Nephron (organoid): ENCODE results near the gene UGT1A3.

ENCODE experiments used
- H3K27ac Mint-ChIP-seq, 3 experiments: 2 replicates each; pipeline ENCODE4 v1.8.0; 2020; ENCODE audit warnings: mixed read lengths in 3 of 3, mild to moderate bottlenecking in 2 of 3, moderate library complexity in 1 of 3
- H3K27me3 Mint-ChIP-seq: 2 replicates; pipeline ENCODE4 v1.8.0; 2021; ENCODE audit warnings: low read depth, mild to moderate bottlenecking, moderate library complexity, mixed read lengths
- H3K36me3 Mint-ChIP-seq: 2 replicates; pipeline ENCODE4 v1.8.0; 2020; ENCODE audit warnings: low read depth, mixed read lengths
- H3K4me1 Mint-ChIP-seq: 2 replicates; pipeline ENCODE4 v1.8.0; 2020; ENCODE audit warnings: mixed read lengths
- H3K4me3 Mint-ChIP-seq, 3 experiments: 2 replicates each; pipeline ENCODE4 v1.8.0; 2020; ENCODE audit warnings: mild to moderate bottlenecking in 3 of 3, mixed read lengths in 3 of 3, moderate library complexity in 2 of 3
- H3K9me3 Mint-ChIP-seq: 2 replicates; pipeline ENCODE4 v1.8.0; 2020; ENCODE audit warnings: mixed read lengths
- TF ChIP-seq, protein P1 (sequence below), 3 experiments: fragments of 200-600 bp; sonication (generic); IDR thresholded peaks; one replicate each; pipeline ENCODE4 v1.5.0; 2021; ENCODE audit warnings: antibody characterized with exemption in 3 of 3; ENCODE audit not compliant: unreplicated experiment in 3 of 3

The UGT1A3 gene

DNA sequence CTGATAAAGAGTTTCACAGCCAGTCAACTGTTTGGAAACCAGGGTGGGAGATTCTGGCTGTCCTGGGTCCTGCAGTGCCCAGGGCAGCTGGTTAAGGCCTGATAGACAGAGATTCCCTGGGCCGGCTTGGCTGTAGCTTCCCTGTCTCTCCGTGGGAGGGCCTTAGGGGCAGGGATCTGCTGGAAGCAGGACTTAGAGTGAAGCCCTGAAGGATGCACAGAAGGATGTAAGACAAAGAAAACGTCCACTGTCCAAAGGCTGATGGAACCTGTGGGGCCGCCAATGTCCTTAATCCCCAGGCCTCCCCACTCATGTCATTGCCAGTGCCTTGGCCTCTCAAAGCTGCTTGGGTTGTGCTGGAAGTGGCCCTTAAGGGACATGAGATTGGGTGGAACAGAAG lies 82.2 kb downstream of the UGT1A3 start:
- Mint-ChIP-seq H3K4me1 (no peaks in the 10 kb centered on the region), H3K9me3 (no peaks in the 10 kb centered on the region), H3K4me3 (no peak overlapping the region), H3K27me3 (peaks cover 21% of the 10 kb centered on the region), H3K27ac (no peak overlapping the region), H3K36me3 (no peaks in the 10 kb centered on the region)
- TF ChIP-seq, protein P1, sequence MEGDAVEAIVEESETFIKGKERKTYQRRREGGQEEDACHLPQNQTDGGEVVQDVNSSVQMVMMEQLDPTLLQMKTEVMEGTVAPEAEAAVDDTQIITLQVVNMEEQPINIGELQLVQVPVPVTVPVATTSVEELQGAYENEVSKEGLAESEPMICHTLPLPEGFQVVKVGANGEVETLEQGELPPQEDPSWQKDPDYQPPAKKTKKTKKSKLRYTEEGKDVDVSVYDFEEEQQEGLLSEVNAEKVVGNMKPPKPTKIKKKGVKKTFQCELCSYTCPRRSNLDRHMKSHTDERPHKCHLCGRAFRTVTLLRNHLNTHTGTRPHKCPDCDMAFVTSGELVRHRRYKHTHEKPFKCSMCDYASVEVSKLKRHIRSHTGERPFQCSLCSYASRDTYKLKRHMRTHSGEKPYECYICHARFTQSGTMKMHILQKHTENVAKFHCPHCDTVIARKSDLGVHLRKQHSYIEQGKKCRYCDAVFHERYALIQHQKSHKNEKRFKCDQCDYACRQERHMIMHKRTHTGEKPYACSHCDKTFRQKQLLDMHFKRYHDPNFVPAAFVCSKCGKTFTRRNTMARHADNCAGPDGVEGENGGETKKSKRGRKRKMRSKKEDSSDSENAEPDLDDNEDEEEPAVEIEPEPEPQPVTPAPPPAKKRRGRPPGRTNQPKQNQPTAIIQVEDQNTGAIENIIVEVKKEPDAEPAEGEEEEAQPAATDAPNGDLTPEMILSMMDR (IDR thresholded peaks at IDR 0.05; ENCODE audit: unreplicated experiment in 3 of 3) = no peak

DNA sequence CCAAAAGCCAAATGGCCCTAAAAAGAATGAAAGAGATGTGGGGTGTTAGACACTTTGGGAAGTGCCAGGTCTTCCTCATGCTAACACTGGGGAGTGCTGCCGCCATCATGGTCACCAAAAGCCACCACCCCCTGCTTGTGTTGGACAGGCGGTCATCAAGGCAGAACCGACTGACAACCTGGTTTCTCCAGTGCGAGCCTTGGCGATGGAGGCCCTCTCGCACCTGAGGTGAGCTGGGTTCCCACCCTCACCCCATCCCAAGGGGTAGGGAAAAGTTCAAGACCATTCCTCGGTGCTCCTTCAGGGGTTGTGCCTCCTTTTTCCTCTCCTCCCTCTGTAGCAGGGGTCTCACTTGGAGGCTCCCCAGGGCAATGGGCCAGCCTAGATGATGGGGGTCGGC lies 82.9 kb downstream of the UGT1A3 start:
- Mint-ChIP-seq H3K27me3 (peaks cover 25% of the 10 kb centered on the region), H3K4me3 (no peak overlapping the region), H3K36me3 (no peaks in the 10 kb centered on the region), H3K4me1 (no peaks in the 10 kb centered on the region), H3K9me3 (no peaks in the 10 kb centered on the region), H3K27ac (no peak overlapping the region)
- TF ChIP-seq, protein P1 (IDR thresholded peaks at IDR 0.05; ENCODE audit: unreplicated experiment in 3 of 3) = no peak

DNA sequence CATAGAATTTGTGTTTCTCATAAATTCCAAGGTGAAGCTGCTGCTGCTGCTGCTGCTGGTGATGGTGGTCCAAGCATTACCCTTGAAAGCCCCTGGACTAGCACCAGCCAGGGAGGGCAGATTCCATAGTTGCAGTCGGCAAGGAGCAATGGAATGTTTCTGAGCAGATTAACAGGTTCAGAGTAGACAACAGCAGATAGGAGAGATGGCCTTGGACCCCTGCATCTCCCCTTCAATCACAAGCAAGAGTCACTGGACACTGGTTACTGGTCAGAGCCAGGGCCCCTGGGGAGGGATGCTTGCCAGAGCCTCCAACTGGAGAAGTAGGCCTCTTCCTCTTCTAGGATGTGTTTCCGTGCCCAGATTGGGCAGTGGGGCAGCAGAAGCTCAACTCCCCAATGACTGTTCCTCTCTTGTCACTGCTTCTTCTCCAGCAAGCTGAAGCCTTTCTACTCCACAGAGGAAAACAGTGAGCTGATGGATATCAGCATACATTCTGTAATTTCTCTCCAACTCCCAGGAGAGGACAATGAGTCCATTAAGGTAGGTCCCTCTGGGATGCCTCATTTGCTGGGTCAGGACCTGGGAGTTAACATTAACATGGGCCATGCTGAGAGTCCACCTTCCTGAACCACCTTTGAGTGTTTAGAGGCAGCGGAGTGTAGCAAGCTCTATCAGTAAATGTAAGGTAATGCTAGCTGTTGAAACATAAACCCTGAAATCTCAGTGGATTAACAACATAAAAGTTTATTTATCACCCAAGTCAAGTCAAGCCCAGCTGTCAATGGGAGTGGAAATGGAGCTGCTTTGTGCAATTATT lies 84.6 kb downstream of the UGT1A3 start:
- TF ChIP-seq, protein P1 (IDR thresholded peaks at IDR 0.05; ENCODE audit: unreplicated experiment in 3 of 3) = no peak
- H3K27me3 Mint-ChIP-seq = peaks cover 17% of the 10 kb centered on the region
- no peaks in the 10 kb centered on the region for H3K9me3 Mint-ChIP-seq
- H3K4me1 Mint-ChIP-seq = no peaks in the 10 kb centered on the region
- H3K36me3 Mint-ChIP-seq = no peaks in the 10 kb centered on the region
- no peak overlapping the region for H3K4me3 Mint-ChIP-seq
- H3K27ac Mint-ChIP-seq = no peak overlapping the region

DNA sequence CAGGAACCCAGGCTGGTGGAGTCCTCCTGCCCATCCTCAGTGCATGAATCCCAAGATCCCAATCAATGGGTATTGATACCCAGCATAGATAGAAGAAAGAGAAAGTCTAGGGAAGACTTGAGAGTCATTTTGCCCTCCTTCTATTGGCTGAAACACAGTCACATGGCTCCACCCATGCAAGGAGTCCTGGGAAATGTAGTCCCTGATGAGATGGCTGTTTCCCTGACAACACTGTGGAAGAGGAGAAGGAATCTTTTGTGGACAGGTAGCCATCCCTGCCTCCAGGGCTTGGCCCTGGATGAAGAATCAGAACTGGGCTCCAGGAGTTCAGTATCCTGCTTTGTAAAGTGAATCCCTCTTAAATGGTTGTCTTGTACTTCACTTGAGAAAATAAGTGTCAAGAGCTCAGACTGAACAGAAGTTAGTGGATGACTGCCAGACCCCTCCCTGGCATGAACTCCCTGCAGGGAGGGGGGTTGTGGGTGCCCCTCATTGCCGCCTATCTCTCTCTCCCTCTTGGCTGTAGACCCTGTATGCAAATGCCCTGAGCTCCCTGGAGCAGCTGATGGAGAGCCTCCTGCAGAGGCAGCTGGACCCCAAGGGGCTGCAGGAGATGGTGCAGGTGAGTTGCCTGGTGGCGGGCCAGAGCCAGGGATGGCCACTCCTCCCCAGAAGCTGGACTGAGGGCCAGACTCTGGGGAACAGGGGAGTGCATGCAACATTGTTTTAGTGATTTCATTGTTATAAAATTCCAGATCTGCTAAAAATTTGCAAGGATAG lies 85.4 kb downstream of the UGT1A3 start:
- H3K36me3 Mint-ChIP-seq = no peaks in the 10 kb centered on the region
- H3K27me3 Mint-ChIP-seq = peaks cover 17% of the 10 kb centered on the region
- no peak overlapping the region for H3K4me3 Mint-ChIP-seq
- TF ChIP-seq, protein P1 (IDR thresholded peaks at IDR 0.05; ENCODE audit: unreplicated experiment in 3 of 3) = no peak
- no peaks in the 10 kb centered on the region for H3K9me3 Mint-ChIP-seq
- H3K4me1 Mint-ChIP-seq = no peaks in the 10 kb centered on the region
- H3K27ac Mint-ChIP-seq = no peak overlapping the region

DNA sequence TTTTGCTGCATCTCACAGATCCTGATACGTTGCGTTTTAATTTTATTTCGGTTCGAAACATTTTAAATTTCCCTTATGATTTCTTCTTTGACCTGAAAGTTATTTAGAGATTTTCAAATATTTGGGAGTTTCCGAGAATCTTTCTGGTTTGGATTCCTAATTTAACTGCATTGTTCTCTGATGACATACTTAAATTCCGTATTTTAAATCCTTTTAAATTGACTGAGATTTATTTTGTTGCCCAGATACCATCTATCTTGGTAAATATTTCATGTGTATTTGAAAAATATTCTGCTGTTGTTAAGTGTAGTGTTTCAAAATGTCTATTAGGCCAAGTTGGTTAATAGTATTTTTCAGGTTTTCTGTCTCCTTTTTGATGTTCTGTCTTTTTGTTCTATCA lies 87.0 kb downstream of the UGT1A3 start:
- Mint-ChIP-seq H3K27ac (no peak overlapping the region), H3K27me3 (peaks cover 9% of the 10 kb centered on the region), H3K36me3 (no peaks in the 10 kb centered on the region), H3K4me3 (no peak overlapping the region), H3K9me3 (no peaks in the 10 kb centered on the region), H3K4me1 (no peaks in the 10 kb centered on the region)
- TF ChIP-seq, protein P1 (IDR thresholded peaks at IDR 0.05; ENCODE audit: unreplicated experiment in 3 of 3) = no peak
